ENCODE results near the gene TAF13.

GRCh38 chr1:109105881-109106280 is 30.1 kb upstream of the TAF13 start:
- TF ChIP-seq ZNF501 (tag by site-specific recombination; IDR thresholded peaks at IDR 0.05) (no peak), ZFP3 (tag by site-specific recombination; IDR thresholded peaks at IDR 0.05; ENCODE audit: low read depth) (no peak), ZNF146 (tag by site-specific recombination; IDR thresholded peaks at IDR 0.05) (no peak), ZNF600 (tag by site-specific recombination; IDR thresholded peaks at IDR 0.05) (no peak), ZNF362 (tag by site-specific recombination; IDR thresholded peaks at IDR 0.05) (0 out of 2 replicates have a peak, but pooled peaks have one; percentile 36), ZEB2 (tag by site-specific recombination; IDR thresholded peaks at IDR 0.05) (no peak), ZNF324 (tag by site-specific recombination; IDR thresholded peaks at IDR 0.05) (no peak), CTCF (tag by site-specific recombination; IDR thresholded peaks at IDR 0.05) (no peak), SETDB1 (IDR thresholded peaks at IDR 0.05; ENCODE audit: insufficient read length, low read length) (no peak)
